Left lung (tissue), 10 donors: ENCODE measurements around the gene NANOG. TPM values are rescaled to one million over a fixed set of nuclear protein-coding genes. Genes with fewer than 3 reads are reported as not detected.
A peak's percentile ranks its signal among the peaks of the same experiment; 100 is the strongest.
"Not testable (repeated sequence)": the region's sequence is repeated elsewhere in the genome, so short reads cannot be mapped to it uniquely, and the experiment has no call there.

Source experiments
- ATAC-seq: fragments of 200-7000 bp; cut with Tn5 transposase; one replicate; pipeline ENCODE4 v1.9.1; 2020; ENCODE audit warnings: moderate library complexity
- DNase-seq, 4 donors: peaks; one replicate each; pipeline ENCODE4 v3.0.0-alpha.2; 2013 to 2020
- H3K27ac ChIP-seq, 2 donors: fragments of 200-600 bp; sonication (generic) in 1 of 2; one replicate each; pipeline versions ENCODE4 v1.5.0 to v1.8.0; 2020 to 2021
- H3K27me3 ChIP-seq, 2 donors: fragments of 200-600 bp; sonication (generic) in 1 of 2; one replicate each; pipeline versions ENCODE4 v1.5.0 to v1.8.0; 2020 to 2021
- H3K36me3 ChIP-seq, 2 donors: fragments of 200-600 bp; sonication (generic) in 1 of 2; one replicate each; pipeline versions ENCODE4 v1.5.0 to v1.8.0; 2020 to 2021
- H3K4me1 ChIP-seq, 2 donors: fragments of 200-600 bp; one replicate each; pipeline ENCODE4 v1.8.0; 2021
- H3K4me3 ChIP-seq, 2 donors: fragments of 200-600 bp; sonication (generic) in 1 of 2; one replicate each; pipeline versions ENCODE4 v1.5.0 to v1.8.0; 2020 to 2021; ENCODE audit warnings: mild to moderate bottlenecking in 1 of 2
- H3K9me3 ChIP-seq, 2 donors: fragments of 200-600 bp; sonication (generic) in 1 of 2; one replicate each; pipeline versions ENCODE4 v1.5.0 to v1.8.0; 2020 to 2021
- intact Hi-C, 2 donors: fragments of 100-400 bp; cut with DNase I; formaldehyde crosslinking; loops; one replicate each; pipeline versions ENCODE4 v1.11.2 to v1.14.2; 2022
- polyA plus RNA-seq, 6 donors: library from polyadenylated mRNA; unstranded; fragments of 120-200 nt; gene quantifications; one replicate each; pipeline ENCODE4 v1.2.1, GENCODE V29; 2013; ENCODE audit not compliant: insufficient read length in 6 of 6
- total RNA-seq, 2 donors: library from RNA; stranded (reverse); fragmentation: NEBNext Ultra II Directional; extraction: Animal tissue kit (Norgen Biotek cat#: 25700); gene quantifications; one replicate each; pipeline ENCODE4 v1.2.1, GENCODE V29; 2021
- TF ChIP-seq, protein P1 (sequence below), 2 donors: fragments of 200-600 bp; sonication (generic) in 1 of 2; IDR thresholded peaks; one replicate each; pipeline versions ENCODE4 v1.5.0 to v1.8.0; 2021; ENCODE audit warnings: antibody characterized with exemption in 2 of 2
- donor health status: DM: no; HTN: yes; CAD: no.
- donor health status: DM: no; HTN: no; CAD: no.

The NANOG gene
- total and polyA plus RNA-seq, 8 donors = 0.06 to 0.39 (median 0.20) TPM

GRCh38 chr12:7781274-7781673, 7.9 kb upstream of the NANOG start:
- Histone ChIP-seq H3K36me3 (no peaks in the 10 kb centered on the region), H3K27me3 (no peaks in the 10 kb centered on the region), H3K9me3 (no peaks in the 10 kb centered on the region), H3K4me1 (no peaks in the 10 kb centered on the region), H3K4me3 (no peak overlapping the region), H3K27ac (no peak overlapping the region)
- ATAC-seq (no peak), DNase-seq (no peak)
- intact Hi-C loops = no loop called here
- TF ChIP-seq, protein P1, sequence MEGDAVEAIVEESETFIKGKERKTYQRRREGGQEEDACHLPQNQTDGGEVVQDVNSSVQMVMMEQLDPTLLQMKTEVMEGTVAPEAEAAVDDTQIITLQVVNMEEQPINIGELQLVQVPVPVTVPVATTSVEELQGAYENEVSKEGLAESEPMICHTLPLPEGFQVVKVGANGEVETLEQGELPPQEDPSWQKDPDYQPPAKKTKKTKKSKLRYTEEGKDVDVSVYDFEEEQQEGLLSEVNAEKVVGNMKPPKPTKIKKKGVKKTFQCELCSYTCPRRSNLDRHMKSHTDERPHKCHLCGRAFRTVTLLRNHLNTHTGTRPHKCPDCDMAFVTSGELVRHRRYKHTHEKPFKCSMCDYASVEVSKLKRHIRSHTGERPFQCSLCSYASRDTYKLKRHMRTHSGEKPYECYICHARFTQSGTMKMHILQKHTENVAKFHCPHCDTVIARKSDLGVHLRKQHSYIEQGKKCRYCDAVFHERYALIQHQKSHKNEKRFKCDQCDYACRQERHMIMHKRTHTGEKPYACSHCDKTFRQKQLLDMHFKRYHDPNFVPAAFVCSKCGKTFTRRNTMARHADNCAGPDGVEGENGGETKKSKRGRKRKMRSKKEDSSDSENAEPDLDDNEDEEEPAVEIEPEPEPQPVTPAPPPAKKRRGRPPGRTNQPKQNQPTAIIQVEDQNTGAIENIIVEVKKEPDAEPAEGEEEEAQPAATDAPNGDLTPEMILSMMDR (IDR thresholded peaks at IDR 0.05) = no peak

DNA sequence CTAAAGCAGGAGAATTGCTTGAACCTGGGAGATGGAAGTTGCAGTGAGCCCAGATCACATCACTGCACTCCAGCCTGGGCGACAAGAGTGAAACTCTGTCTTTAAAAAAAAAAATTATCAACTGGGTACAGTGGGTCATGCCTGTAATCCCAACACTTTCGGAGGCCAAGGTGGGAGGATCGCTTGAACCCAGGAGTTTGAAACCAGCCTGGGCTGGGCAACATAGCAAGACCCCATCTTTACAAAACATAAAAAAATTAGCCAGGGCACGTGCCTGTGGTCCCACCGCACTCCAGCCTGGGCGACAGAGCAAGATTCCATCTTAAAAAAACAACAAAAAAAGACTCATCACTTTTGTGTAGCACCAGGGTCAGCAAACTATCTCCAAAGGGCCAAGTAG, 7.1 kb upstream of the NANOG start:
- ATAC-seq (no peak), DNase-seq (no peak)
- Histone ChIP-seq H3K4me3 (no peak overlapping the region), H3K27ac (no peak overlapping the region), H3K36me3 (no peaks in the 10 kb centered on the region), H3K27me3 (peaks cover 0 to under 1% of the 10 kb centered on the region in 2 donors), H3K4me1 (no peaks in the 10 kb centered on the region), H3K9me3 (no peaks in the 10 kb centered on the region)
- TF ChIP-seq, protein P1 (IDR thresholded peaks at IDR 0.05) = no peak
- intact Hi-C loops = no loop called here

GRCh38 chr12:7783433-7783832, 5.8 kb upstream of the NANOG start:
- DNase-seq, H3K27ac ChIP-seq, ATAC-seq, H3K4me1 ChIP-seq, H3K9me3 ChIP-seq, H3K36me3 ChIP-seq, H3K4me3 ChIP-seq, intact Hi-C loops: not testable (repeated sequence)
- peaks cover 0 to 13% of the 10 kb centered on the region in 2 donors for H3K27me3 ChIP-seq

DNA sequence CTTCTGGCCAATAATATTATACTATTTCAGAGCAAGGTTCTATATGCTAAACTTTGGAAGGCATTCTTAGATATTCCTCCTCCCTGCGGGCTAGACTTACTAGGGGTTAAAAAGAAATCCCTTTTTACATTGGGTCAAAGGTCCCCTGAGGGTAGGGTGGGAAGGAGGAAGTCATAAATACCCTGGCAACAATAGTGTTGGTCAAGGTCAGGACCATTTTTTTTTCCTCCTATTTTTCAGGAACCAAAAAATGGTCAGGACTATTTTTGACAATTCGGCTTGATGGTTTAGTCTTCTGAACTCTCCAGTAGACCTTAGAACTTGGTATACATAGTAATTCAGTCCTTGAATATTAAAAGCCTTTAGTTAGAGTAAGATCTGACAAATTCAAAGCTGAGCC, 4.5 kb upstream of the NANOG start:
- intact Hi-C loops = no loop called here
- no peak for ATAC-seq
- TF ChIP-seq, protein P1 (IDR thresholded peaks at IDR 0.05) = no peak

DNA sequence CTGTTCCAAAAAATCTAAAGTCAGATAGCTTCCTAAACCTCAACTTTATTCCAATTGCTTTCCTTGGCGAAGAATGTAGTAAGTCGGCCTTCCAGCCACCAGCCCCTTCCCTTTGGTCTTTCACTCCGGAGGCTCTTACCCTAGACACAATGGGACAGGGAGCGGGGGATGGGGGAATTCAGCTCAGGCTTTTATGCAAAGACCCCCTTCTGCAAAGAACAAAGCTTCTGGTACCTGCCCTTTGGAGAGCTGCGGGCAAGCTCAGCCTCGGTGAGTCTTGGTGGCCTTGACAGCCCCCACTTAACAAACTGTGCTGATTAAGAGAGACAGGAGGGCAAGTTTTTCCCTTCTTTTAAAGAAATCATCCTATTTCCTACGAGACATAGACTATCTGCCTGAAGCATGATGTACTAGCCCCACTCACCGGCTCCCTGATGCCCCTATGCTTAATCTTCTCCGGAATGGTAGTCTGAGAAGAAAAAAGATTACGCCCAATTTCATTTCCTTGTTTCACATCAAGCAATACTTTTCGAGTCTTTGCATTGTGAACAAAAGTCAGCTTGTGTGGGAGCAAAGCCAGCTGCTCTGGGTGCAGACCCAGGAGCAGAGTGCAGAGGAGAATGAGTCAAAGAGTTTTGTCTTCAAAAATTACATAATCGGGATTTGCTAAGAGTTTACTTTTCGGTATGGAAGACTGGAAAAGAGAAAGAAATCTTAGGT, 1.5 kb upstream of the NANOG start:
- no peak overlapping the region for H3K27ac ChIP-seq
- H3K4me1 ChIP-seq = peaks cover 0 to 4% of the 10 kb centered on the region in 2 donors
- intact Hi-C loops = no loop called here
- no peak overlapping the region for H3K4me3 ChIP-seq
- DNase-seq (peak in 1 of 4 donors; percentile 35), ATAC-seq (no peak)
- H3K36me3 ChIP-seq = no peaks in the 10 kb centered on the region
- H3K27me3 ChIP-seq = peaks cover 0 to 31% of the 10 kb centered on the region in 2 donors
- TF ChIP-seq, protein P1 (IDR thresholded peaks at IDR 0.05) = no peak
- H3K9me3 ChIP-seq = no peaks in the 10 kb centered on the region

More for the DNA sequence above, 4.5 kb upstream of the NANOG start:
- Histone ChIP-seq H3K4me3 (no peak overlapping the region), H3K9me3 (no peaks in the 10 kb centered on the region), H3K27ac (no peak overlapping the region), H3K4me1 (peaks cover 0 to 4% of the 10 kb centered on the region in 2 donors), H3K27me3 (peaks cover 0 to 18% of the 10 kb centered on the region in 2 donors), H3K36me3 (no peaks in the 10 kb centered on the region)
- DNase-seq = no peak

- DNase-seq = no peak
- Histone ChIP-seq H3K4me1 (peaks cover 0 to 4% of the 10 kb centered on the region in 2 donors), H3K4me3 (no peak overlapping the region), H3K9me3 (no peaks in the 10 kb centered on the region), H3K36me3 (no peaks in the 10 kb centered on the region), H3K27me3 (peaks cover 0 to 31% of the 10 kb centered on the region in 2 donors), H3K27ac (no peak overlapping the region)
- no peak for ATAC-seq
- intact Hi-C loops = no loop called here
- TF ChIP-seq, protein P1 (IDR thresholded peaks at IDR 0.05) = no peak
Observed at GRCh38 chr12:7788294-7788660, 925 bp upstream of the NANOG start.
